Adrenal gland (tissue), 5 donors: Measurements from ENCODE around the gene UNC13B.

Experiments used
- POLR2A ChIP-seq, 2 donors: fragments of 450-650 bp; IDR thresholded peaks; one replicate each; pipeline ENCODE4 v1.6.1; 2017; ENCODE audit warnings: antibody characterized with exemption in 2 of 2, mild to moderate bottlenecking in 2 of 2, moderate library complexity in 1 of 2
- TF ChIP-seq, protein P1 (sequence below), 6 experiments: fragments of 450-650 bp in 4 of 6; fragments of 200-600 bp in 2 of 6; sonication (generic) in 1 of 6; IDR thresholded peaks; 1 replicate in 5 of 6; 2 replicates in 1 of 6; pipeline versions ENCODE4 v1.5.1 to v1.8.0; 2016 to 2021; ENCODE audit warnings: antibody characterized with exemption in 6 of 6, mild to moderate bottlenecking in 2 of 6, moderate library complexity in 1 of 6
- donor health status: DM: no; HTN: no; CAD: no.

DNA sequence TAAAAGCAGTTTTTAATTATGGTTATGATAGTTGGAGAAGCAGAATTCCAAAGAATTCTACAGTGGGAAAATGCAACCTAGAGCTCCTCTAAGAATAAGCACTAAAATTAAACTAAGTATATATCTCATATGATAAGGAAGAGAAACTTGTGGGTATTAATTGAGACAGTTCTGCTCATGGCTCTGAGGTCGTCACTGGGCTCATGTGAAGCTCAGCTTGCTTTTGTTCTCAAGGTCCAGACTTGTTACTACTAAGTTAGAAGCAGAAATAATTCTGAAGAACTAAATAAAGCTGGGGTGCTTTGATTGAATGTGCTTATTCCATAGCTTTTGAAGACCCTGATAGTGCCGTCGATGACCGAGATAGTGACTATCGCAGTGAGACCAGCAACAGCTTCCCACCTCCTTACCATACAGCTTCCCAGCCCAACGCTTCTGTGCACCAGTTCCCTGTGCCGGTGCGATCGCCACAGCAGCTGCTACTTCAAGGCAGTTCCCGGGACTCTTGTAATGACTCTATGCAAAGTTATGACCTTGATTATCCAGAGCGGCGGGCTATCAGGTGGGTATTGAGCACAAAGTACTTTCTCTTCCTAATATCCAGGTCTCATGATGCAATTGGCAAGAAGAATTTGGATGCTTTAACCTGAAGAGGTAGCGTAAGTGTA lies 133.7 kb downstream of the UNC13B start:
- no peak for TF ChIP-seq POLR2A (IDR thresholded peaks at IDR 0.05)
- TF ChIP-seq, protein P1, sequence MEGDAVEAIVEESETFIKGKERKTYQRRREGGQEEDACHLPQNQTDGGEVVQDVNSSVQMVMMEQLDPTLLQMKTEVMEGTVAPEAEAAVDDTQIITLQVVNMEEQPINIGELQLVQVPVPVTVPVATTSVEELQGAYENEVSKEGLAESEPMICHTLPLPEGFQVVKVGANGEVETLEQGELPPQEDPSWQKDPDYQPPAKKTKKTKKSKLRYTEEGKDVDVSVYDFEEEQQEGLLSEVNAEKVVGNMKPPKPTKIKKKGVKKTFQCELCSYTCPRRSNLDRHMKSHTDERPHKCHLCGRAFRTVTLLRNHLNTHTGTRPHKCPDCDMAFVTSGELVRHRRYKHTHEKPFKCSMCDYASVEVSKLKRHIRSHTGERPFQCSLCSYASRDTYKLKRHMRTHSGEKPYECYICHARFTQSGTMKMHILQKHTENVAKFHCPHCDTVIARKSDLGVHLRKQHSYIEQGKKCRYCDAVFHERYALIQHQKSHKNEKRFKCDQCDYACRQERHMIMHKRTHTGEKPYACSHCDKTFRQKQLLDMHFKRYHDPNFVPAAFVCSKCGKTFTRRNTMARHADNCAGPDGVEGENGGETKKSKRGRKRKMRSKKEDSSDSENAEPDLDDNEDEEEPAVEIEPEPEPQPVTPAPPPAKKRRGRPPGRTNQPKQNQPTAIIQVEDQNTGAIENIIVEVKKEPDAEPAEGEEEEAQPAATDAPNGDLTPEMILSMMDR (IDR thresholded peaks at IDR 0.05) = no peak
